ENCODE results near the gene USP38.

DNA sequence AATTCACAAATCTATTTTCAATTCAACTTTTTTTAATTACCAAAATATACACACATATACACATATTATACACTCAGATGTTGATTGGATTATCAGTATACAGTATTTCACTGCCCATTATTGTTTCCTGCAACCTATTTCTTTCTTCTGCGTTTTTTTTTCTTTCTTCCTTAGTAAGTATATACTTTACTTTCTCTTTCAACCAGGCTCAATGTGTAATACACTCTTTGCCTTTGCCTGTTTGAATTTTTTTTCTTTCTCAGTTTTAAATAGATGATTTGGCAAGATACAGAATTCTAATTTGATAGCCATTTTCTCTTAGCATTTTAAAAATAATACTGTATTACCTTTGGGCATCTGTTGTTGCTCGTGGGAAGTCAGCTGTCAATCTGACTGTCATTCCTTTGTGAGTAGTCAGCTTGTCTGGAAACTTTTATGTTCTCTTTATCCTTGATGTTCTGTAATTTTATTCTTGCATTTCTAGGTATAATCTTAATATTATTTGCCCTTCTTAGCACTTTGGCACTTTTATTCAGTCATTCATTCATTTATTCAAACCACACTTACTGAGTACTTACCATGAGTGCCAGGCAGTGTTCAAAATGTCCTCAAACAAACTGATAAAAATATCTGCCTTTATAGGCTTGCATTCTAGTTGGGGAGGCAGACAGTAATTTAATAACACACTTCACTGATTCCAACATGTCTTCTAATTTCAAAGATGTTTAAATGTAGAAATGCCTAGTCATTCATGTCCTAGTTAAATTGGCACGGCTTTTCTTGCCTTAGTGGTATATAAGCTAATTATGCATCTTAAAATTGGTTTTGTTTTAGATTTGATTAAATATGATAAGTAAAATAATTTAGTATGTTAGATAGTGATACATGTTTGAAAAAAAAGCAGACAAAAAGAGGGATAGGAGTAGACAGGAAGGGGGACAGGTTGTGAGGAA, 3.7 kb downstream of the USP38 start:
- TF ChIP-seq, protein P1, sequence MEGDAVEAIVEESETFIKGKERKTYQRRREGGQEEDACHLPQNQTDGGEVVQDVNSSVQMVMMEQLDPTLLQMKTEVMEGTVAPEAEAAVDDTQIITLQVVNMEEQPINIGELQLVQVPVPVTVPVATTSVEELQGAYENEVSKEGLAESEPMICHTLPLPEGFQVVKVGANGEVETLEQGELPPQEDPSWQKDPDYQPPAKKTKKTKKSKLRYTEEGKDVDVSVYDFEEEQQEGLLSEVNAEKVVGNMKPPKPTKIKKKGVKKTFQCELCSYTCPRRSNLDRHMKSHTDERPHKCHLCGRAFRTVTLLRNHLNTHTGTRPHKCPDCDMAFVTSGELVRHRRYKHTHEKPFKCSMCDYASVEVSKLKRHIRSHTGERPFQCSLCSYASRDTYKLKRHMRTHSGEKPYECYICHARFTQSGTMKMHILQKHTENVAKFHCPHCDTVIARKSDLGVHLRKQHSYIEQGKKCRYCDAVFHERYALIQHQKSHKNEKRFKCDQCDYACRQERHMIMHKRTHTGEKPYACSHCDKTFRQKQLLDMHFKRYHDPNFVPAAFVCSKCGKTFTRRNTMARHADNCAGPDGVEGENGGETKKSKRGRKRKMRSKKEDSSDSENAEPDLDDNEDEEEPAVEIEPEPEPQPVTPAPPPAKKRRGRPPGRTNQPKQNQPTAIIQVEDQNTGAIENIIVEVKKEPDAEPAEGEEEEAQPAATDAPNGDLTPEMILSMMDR (IDR thresholded peaks at IDR 0.05; ENCODE audit: low read depth, low read length), result no peak
- no peak for TF ChIP-seq POLR2A (IDR thresholded peaks at IDR 0.05; ENCODE audit: extremely low read depth, insufficient read length)
